ENCODE results near the gene KANSL1L. TPM values are rescaled to one million over a fixed set of nuclear protein-coding genes. Genes with fewer than 3 reads are reported as not detected.

Gene KANSL1L
- total RNA-seq, 1 experiment from 2014 or later = 6.7 TPM

GRCh38 chr2:210112871-210113270 is 58.3 kb downstream of the KANSL1L start (continued):
- TF ChIP-seq, protein P1, sequence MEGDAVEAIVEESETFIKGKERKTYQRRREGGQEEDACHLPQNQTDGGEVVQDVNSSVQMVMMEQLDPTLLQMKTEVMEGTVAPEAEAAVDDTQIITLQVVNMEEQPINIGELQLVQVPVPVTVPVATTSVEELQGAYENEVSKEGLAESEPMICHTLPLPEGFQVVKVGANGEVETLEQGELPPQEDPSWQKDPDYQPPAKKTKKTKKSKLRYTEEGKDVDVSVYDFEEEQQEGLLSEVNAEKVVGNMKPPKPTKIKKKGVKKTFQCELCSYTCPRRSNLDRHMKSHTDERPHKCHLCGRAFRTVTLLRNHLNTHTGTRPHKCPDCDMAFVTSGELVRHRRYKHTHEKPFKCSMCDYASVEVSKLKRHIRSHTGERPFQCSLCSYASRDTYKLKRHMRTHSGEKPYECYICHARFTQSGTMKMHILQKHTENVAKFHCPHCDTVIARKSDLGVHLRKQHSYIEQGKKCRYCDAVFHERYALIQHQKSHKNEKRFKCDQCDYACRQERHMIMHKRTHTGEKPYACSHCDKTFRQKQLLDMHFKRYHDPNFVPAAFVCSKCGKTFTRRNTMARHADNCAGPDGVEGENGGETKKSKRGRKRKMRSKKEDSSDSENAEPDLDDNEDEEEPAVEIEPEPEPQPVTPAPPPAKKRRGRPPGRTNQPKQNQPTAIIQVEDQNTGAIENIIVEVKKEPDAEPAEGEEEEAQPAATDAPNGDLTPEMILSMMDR (IDR thresholded peaks at IDR 0.05 in 2 of 3, conservative IDR thresholded peaks at IDR 0.05 in 1 of 3; ENCODE audit: borderline replicate concordance in 1 of 3, insufficient read depth in 1 of 3, low read depth in 2 of 3, low read length in 2 of 3) = no peak
- TF ChIP-seq ATF3 (IDR thresholded peaks at IDR 0.05) (no peak), EGR1 (IDR thresholded peaks at IDR 0.05; ENCODE audit: low read depth) (no peak), EZH2 (IDR thresholded peaks at IDR 0.05) (no peak), YY1 (IDR thresholded peaks at IDR 0.05; ENCODE audit: extremely low read depth, insufficient replicate concordance, low read depth, low read length) (no peak), TCF7L2 (IDR thresholded peaks at IDR 0.05; ENCODE audit: borderline replicate concordance, extremely low read depth, insufficient read depth, insufficient read length) (no peak), EZH2phosphoT487 (IDR thresholded peaks at IDR 0.05; ENCODE audit: borderline replicate concordance) (no peak), POLR2A (IDR thresholded peaks at IDR 0.05; ENCODE audit: borderline replicate concordance, extremely low read depth, insufficient read depth, insufficient read length) (no peak)

GRCh38 chr2:210099940-210100339 is 71.3 kb downstream of the KANSL1L start:
- ChIA-PET RAD21 (ENCODE audit: low non-redundant PET in 1 of 2, low total read pairs in 2 of 2, uncharacterized antibody in 2 of 2, unreplicated experiment in 2 of 2) (no interaction called here), CTCF (no interaction called here), POLR2A (no interaction called here)
- no TSS peak for BruUV-seq (replicated peaks)
- Histone ChIP-seq H3K36me3 (ENCODE audit: control insufficient read depth in 1 of 2, insufficient read depth in 2 of 2, low read length in 2 of 2) (no peaks in the 10 kb centered on the region), H3K4me1 (ENCODE audit: control insufficient read depth in 1 of 2, insufficient read depth in 2 of 2, low read length in 2 of 2) (no peaks in the 10 kb centered on the region), H4K20me1 (ENCODE audit: insufficient read depth) (no peaks in the 10 kb centered on the region), H3K27ac (ENCODE audit: low read depth, low read length) (no peak overlapping the region), H3K79me2 (ENCODE audit: insufficient read depth, low read length) (no peaks in the 10 kb centered on the region), H2AFZ (ENCODE audit: low read depth, low read length, poor library complexity, severe bottlenecking) (no peak overlapping the region), H3K4me2 (ENCODE audit: low read length) (no peak overlapping the region), H3K4me3 (replicated peaks in 1 of 2; ENCODE audit: low read depth in 1 of 2, low read length in 2 of 2) (no peak overlapping the region), H3K9me2 (ENCODE audit: insufficient read depth) (no peaks in the 10 kb centered on the region; the same call in 1 of the 2 replicates), H3K9me3 (ENCODE audit: control insufficient read depth in 1 of 2, insufficient read depth in 1 of 2, low read depth in 1 of 2, low read length in 2 of 2) (no peaks in the 10 kb centered on the region), H3K9ac (ENCODE audit: low read length) (no peak overlapping the region), H3K27me3 (ENCODE audit: insufficient read depth, low read length) (no peaks in the 10 kb centered on the region)
- no peak for DNase-seq (ENCODE audit: low read depth, low spot score)
- no peak for ATAC-seq
- intact Hi-C loops (cut with micrococcal nuclease) = no loop called here
- TF ChIP-seq, protein P2, sequence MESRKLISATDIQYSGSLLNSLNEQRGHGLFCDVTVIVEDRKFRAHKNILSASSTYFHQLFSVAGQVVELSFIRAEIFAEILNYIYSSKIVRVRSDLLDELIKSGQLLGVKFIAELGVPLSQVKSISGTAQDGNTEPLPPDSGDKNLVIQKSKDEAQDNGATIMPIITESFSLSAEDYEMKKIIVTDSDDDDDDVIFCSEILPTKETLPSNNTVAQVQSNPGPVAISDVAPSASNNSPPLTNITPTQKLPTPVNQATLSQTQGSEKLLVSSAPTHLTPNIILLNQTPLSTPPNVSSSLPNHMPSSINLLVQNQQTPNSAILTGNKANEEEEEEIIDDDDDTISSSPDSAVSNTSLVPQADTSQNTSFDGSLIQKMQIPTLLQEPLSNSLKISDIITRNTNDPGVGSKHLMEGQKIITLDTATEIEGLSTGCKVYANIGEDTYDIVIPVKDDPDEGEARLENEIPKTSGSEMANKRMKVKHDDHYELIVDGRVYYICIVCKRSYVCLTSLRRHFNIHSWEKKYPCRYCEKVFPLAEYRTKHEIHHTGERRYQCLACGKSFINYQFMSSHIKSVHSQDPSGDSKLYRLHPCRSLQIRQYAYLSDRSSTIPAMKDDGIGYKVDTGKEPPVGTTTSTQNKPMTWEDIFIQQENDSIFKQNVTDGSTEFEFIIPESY (IDR thresholded peaks at IDR 0.05; ENCODE audit: extremely low read depth, insufficient replicate concordance, low read length) = no peak
- no peak for TF ChIP-seq ATF3 (IDR thresholded peaks at IDR 0.05)

Data from HCT116 (cell line).